Measurements from ENCODE around the gene TNS2. TPM values are rescaled to one million over a fixed set of nuclear protein-coding genes. Genes with fewer than 3 reads are reported as not detected.

TNS2 gene
- total and polyA plus RNA-seq, 2 experiments from 2014 or later = 1.8 to 6.9 TPM

DNA sequence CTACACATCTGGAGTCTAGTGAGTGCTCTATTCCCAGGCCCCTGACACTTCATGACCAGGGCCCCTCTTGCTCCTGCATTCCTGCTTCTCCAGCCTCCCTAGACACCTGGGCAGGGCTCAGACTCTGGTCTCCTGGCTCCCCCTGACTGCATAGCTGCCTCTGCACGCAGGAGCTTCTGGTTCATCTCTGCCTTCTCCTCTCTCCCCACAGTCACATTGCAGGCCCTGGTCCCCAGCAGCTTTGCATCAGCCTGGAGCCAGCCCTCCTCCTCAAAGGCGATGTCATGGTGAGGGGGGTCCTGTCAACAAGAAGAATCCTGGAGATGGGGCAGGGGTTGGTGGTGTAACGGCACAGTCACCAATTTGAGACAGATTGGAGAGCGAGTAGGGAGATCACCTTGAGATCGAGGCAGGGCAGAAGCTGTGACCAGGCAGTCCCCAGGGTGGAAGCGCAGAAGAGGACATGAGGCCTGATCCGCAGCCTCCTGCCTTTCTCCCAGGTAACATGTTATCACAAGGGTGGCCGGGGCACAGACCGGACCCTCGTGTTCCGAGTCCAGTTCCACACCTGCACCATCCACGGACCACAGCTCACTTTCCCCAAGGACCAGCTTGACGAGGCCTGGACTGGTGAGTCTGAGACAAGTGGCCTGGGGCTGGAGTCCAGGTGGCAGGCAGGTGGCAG lies 8.1 kb downstream of the TNS2 start:
- H3K27ac ChIP-seq (ENCODE audit: low read depth) = no peak overlapping the region
- peaks cover 8% of the 10 kb centered on the region; the same call in 1 of the 2 replicates for H3K4me1 ChIP-seq (ENCODE audit: insufficient read depth)
- H3K9me2 ChIP-seq (ENCODE audit: insufficient read depth) = no peaks in the 10 kb centered on the region
- no peak for DNase-seq (ENCODE audit: low spot score)
- H3K27ac Mint-ChIP-seq = no peak overlapping the region
- no peak overlapping the region for H3K4me3 ChIP-seq
- H3F3A ChIP-seq (replicated peaks; ENCODE audit: low read depth) = 0 out of 2 replicates have a peak, but pooled peaks cover 9% of the 10 kb centered on the region
- H3K4me1 Mint-ChIP-seq = peaks cover 10% of the 10 kb centered on the region
- no peak overlapping the region for H2AFZ ChIP-seq
- no peak overlapping the region for H3K4me2 ChIP-seq
- no peak for ATAC-seq
- no peak for TF ChIP-seq CREB1 (CRISPR knock-in tag; IDR thresholded peaks at IDR 0.05; ENCODE audit: low read depth)
- TF ChIP-seq, protein P1, sequence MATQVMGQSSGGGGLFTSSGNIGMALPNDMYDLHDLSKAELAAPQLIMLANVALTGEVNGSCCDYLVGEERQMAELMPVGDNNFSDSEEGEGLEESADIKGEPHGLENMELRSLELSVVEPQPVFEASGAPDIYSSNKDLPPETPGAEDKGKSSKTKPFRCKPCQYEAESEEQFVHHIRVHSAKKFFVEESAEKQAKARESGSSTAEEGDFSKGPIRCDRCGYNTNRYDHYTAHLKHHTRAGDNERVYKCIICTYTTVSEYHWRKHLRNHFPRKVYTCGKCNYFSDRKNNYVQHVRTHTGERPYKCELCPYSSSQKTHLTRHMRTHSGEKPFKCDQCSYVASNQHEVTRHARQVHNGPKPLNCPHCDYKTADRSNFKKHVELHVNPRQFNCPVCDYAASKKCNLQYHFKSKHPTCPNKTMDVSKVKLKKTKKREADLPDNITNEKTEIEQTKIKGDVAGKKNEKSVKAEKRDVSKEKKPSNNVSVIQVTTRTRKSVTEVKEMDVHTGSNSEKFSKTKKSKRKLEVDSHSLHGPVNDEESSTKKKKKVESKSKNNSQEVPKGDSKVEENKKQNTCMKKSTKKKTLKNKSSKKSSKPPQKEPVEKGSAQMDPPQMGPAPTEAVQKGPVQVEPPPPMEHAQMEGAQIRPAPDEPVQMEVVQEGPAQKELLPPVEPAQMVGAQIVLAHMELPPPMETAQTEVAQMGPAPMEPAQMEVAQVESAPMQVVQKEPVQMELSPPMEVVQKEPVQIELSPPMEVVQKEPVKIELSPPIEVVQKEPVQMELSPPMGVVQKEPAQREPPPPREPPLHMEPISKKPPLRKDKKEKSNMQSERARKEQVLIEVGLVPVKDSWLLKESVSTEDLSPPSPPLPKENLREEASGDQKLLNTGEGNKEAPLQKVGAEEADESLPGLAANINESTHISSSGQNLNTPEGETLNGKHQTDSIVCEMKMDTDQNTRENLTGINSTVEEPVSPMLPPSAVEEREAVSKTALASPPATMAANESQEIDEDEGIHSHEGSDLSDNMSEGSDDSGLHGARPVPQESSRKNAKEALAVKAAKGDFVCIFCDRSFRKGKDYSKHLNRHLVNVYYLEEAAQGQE (IDR thresholded peaks at IDR 0.05; ENCODE audit: unreplicated experiment) = no peak
- no peak for TF ChIP-seq ZNF114 (CRISPR knock-in tag; IDR thresholded peaks at IDR 0.05)
- TF ChIP-seq ZNF331 (CRISPR knock-in tag; IDR thresholded peaks at IDR 0.05; ENCODE audit: low read depth) = no peak
- TF ChIP-seq NANOG (IDR thresholded peaks at IDR 0.05; ENCODE audit: borderline replicate concordance) = no peak
- TF ChIP-seq, protein P2, sequence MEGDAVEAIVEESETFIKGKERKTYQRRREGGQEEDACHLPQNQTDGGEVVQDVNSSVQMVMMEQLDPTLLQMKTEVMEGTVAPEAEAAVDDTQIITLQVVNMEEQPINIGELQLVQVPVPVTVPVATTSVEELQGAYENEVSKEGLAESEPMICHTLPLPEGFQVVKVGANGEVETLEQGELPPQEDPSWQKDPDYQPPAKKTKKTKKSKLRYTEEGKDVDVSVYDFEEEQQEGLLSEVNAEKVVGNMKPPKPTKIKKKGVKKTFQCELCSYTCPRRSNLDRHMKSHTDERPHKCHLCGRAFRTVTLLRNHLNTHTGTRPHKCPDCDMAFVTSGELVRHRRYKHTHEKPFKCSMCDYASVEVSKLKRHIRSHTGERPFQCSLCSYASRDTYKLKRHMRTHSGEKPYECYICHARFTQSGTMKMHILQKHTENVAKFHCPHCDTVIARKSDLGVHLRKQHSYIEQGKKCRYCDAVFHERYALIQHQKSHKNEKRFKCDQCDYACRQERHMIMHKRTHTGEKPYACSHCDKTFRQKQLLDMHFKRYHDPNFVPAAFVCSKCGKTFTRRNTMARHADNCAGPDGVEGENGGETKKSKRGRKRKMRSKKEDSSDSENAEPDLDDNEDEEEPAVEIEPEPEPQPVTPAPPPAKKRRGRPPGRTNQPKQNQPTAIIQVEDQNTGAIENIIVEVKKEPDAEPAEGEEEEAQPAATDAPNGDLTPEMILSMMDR (conservative IDR thresholded peaks at IDR 0.05; ENCODE audit: low read depth in 2 of 2) = no peak
- no peak for TF ChIP-seq EZH2 (IDR thresholded peaks at IDR 0.05; ENCODE audit: low read depth, unreplicated experiment)
- TF ChIP-seq, protein P3, sequence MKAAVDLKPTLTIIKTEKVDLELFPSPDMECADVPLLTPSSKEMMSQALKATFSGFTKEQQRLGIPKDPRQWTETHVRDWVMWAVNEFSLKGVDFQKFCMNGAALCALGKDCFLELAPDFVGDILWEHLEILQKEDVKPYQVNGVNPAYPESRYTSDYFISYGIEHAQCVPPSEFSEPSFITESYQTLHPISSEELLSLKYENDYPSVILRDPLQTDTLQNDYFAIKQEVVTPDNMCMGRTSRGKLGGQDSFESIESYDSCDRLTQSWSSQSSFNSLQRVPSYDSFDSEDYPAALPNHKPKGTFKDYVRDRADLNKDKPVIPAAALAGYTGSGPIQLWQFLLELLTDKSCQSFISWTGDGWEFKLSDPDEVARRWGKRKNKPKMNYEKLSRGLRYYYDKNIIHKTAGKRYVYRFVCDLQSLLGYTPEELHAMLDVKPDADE (IDR thresholded peaks at IDR 0.05) = no peak
- TF ChIP-seq EZH2phosphoT487 (IDR thresholded peaks at IDR 0.05; ENCODE audit: unreplicated experiment) = no peak
- no peak for TF ChIP-seq POLR2AphosphoS5 (IDR thresholded peaks at IDR 0.05; ENCODE audit: low read depth)
- TF ChIP-seq, protein P4, sequence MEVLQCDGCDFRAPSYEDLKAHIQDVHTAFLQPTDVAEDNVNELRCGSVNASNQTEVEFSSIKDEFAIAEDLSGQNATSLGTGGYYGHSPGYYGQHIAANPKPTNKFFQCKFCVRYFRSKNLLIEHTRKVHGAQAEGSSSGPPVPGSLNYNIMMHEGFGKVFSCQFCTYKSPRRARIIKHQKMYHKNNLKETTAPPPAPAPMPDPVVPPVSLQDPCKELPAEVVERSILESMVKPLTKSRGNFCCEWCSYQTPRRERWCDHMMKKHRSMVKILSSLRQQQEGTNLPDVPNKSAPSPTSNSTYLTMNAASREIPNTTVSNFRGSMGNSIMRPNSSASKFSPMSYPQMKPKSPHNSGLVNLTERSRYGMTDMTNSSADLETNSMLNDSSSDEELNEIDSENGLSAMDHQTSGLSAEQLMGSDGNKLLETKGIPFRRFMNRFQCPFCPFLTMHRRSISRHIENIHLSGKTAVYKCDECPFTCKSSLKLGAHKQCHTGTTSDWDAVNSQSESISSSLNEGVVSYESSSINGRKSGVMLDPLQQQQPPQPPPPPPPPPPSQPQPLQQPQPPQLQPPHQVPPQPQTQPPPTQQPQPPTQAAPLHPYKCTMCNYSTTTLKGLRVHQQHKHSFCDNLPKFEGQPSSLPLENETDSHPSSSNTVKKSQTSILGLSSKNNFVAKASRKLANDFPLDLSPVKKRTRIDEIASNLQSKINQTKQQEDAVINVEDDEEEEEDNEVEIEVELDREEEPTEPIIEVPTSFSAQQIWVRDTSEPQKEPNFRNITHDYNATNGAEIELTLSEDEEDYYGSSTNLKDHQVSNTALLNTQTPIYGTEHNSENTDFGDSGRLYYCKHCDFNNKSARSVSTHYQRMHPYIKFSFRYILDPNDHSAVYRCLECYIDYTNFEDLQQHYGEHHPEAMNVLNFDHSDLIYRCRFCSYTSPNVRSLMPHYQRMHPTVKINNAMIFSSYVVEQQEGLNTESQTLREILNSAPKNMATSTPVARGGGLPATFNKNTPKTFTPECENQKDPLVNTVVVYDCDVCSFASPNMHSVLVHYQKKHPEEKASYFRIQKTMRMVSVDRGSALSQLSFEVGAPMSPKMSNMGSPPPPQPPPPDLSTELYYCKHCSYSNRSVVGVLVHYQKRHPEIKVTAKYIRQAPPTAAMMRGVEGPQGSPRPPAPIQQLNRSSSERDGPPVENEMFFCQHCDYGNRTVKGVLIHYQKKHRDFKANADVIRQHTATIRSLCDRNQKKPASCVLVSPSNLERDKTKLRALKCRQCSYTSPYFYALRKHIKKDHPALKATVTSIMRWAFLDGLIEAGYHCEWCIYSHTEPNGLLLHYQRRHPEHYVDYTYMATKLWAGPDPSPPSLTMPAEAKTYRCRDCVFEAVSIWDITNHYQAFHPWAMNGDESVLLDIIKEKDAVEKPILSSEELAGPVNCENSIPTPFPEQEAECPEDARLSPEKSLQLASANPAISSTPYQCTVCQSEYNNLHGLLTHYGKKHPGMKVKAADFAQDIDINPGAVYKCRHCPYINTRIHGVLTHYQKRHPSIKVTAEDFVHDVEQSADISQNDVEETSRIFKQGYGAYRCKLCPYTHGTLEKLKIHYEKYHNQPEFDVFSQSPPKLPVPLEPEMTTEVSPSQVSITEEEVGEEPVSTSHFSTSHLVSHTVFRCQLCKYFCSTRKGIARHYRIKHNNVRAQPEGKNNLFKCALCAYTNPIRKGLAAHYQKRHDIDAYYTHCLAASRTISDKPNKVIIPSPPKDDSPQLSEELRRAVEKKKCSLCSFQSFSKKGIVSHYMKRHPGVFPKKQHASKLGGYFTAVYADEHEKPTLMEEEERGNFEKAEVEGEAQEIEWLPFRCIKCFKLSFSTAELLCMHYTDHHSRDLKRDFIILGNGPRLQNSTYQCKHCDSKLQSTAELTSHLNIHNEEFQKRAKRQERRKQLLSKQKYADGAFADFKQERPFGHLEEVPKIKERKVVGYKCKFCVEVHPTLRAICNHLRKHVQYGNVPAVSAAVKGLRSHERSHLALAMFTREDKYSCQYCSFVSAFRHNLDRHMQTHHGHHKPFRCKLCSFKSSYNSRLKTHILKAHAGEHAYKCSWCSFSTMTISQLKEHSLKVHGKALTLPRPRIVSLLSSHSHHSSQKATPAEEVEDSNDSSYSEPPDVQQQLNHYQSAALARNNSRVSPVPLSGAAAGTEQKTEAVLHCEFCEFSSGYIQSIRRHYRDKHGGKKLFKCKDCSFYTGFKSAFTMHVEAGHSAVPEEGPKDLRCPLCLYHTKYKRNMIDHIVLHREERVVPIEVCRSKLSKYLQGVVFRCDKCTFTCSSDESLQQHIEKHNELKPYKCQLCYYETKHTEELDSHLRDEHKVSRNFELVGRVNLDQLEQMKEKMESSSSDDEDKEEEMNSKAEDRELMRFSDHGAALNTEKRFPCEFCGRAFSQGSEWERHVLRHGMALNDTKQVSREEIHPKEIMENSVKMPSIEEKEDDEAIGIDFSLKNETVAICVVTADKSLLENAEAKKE (CRISPR knock-in tag; IDR thresholded peaks at IDR 0.05) = no peak
- TF ChIP-seq STAT1 (IDR thresholded peaks at IDR 0.05; ENCODE audit: unreplicated experiment) = no peak
- no peak for TF ChIP-seq JUNB (IDR thresholded peaks at IDR 0.05; ENCODE audit: unreplicated experiment)
- H3K36me3 Mint-ChIP-seq (ENCODE audit: low read depth) = peaks cover 3% of the 10 kb centered on the region; the same call in 1 of the 3 replicates
- H3K79me2 ChIP-seq (replicated peaks; ENCODE audit: insufficient read depth) = 0 out of 2 replicates have a peak, but pooled peaks cover 1% of the 10 kb centered on the region
- H3K27me3 ChIP-seq (ENCODE audit: insufficient read depth) = peaks cover 17% of the 10 kb centered on the region; the same call in 1 of the 2 replicates
- H3K27me3 Mint-ChIP-seq (ENCODE audit: insufficient read depth, low read depth, poor library complexity) = peaks cover 18% of the 10 kb centered on the region
- no peak overlapping the region for H3K4me3 Mint-ChIP-seq
- no peaks in the 10 kb centered on the region for H3K36me3 ChIP-seq (ENCODE audit: insufficient read depth)
- no peaks in the 10 kb centered on the region; the same call in 2 of the 3 replicates for H3K9me3 Mint-ChIP-seq
- H4K20me1 ChIP-seq (replicated peaks; ENCODE audit: insufficient read depth) = peaks cover 4% of the 10 kb centered on the region

All from GM23338 (cell line).